Measurements from ENCODE around the gene PAM16.
A peak's percentile ranks its signal among the peaks of the same experiment; 100 is the strongest.

PAM16 gene

GRCh38 chr16:4362476-4363135 is 11.5 kb upstream of the PAM16 start:
- in situ Hi-C loops (cut with HindIII; ENCODE audit: low pct_unique_long_range_greater_than_20kb, low sequenced_read_pairs): no loop called here
- no peak for TF ChIP-seq JUND (IDR thresholded peaks at IDR 0.05; ENCODE audit: low read depth)
- no peak for DNase-seq (ENCODE audit: low read depth in 1 of 2, low spot score in 1 of 2)

- DNase-seq (ENCODE audit: low read depth in 1 of 2, low spot score in 1 of 2): no peak
- TF ChIP-seq JUND (IDR thresholded peaks at IDR 0.05; ENCODE audit: low read depth): no peak
- in situ Hi-C loops (cut with HindIII; ENCODE audit: low pct_unique_long_range_greater_than_20kb, low sequenced_read_pairs): no loop called here
Observed at GRCh38 chr16:4361944-4362311, 10.8 kb upstream of the PAM16 start.

DNA sequence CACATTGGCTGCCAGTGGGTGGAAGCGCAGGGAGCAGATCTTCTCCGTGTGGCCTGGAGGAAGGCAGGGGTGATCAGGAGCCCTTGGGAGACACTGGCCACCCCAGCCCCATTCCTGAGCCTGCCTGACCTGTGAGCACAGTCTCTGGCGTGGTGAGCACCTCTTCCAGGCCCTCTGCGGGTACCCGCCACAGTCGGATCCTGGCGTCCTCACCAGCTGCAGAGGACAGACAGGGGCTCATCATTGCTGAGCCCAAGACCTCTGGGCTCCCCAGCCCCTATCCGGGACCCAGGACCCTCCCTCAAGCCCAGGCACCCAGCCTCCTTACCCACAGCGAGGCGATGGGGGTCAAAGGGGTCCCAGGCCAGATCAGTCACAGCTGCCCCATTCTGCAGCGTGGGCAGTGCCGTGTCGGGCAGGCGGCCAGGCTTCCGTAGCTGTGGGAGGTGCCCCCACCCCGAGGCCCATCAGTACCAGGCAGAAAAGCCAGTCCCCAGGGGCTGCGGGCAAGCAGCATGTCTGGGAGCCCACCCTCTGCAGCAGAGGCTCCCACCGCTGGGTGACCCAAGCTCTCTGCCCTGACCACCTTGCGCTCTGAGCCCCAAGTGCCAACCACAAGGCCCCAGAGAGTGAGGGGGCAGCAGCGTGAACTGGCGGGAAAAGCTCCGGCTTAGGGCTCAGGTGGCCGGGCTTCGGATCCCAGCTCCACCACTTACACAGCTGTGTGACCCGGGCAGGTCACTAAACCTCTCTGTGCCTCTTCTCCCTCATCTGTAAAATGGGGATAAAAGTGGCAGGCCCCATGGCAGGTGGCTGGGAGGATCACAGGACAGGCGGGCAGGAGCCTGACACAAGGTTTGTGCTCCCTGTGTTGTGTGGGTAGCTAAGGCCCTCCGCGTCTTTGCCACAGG is 10.2 kb upstream of the PAM16 start:
- no peak for TF ChIP-seq JUND (IDR thresholded peaks at IDR 0.05; ENCODE audit: low read depth)
- in situ Hi-C loops (cut with HindIII; ENCODE audit: low pct_unique_long_range_greater_than_20kb, low sequenced_read_pairs): no loop called here
- no peak for DNase-seq (ENCODE audit: low read depth in 1 of 2, low spot score in 1 of 2)

GRCh38 chr16:4360538-4361021 is 9.5 kb upstream of the PAM16 start:
- in situ Hi-C loops (cut with HindIII; ENCODE audit: low pct_unique_long_range_greater_than_20kb, low sequenced_read_pairs): no loop called here
- no peak for TF ChIP-seq JUND (IDR thresholded peaks at IDR 0.05; ENCODE audit: low read depth)
- DNase-seq (ENCODE audit: low read depth in 1 of 2, low spot score in 1 of 2): peak; percentile 64 to 76

GRCh38 chr16:4359914-4360313 is 8.8 kb upstream of the PAM16 start:
- in situ Hi-C loops (cut with HindIII; ENCODE audit: low pct_unique_long_range_greater_than_20kb, low sequenced_read_pairs): no loop called here
- TF ChIP-seq JUND (IDR thresholded peaks at IDR 0.05; ENCODE audit: low read depth): no peak

GRCh38 chr16:4358831-4359561 is 7.9 kb upstream of the PAM16 start:
- no peak for TF ChIP-seq JUND (IDR thresholded peaks at IDR 0.05; ENCODE audit: low read depth)
- DNase-seq (ENCODE audit: low read depth in 1 of 2, low spot score in 1 of 2): peak; percentile 58 to 60
- in situ Hi-C loops (cut with HindIII; ENCODE audit: low pct_unique_long_range_greater_than_20kb, low sequenced_read_pairs): no loop called here

More at GRCh38 chr16:4359914-4360313, 8.8 kb upstream of the PAM16 start:
- no peak for DNase-seq (ENCODE audit: low read depth in 1 of 2, low spot score in 1 of 2)

GRCh38 chr16:4358236-4358635 is 7.1 kb upstream of the PAM16 start:
- no peak for DNase-seq (ENCODE audit: low read depth in 1 of 2, low spot score in 1 of 2)
- TF ChIP-seq JUND (IDR thresholded peaks at IDR 0.05; ENCODE audit: low read depth): no peak
- in situ Hi-C loops (cut with HindIII; ENCODE audit: low pct_unique_long_range_greater_than_20kb, low sequenced_read_pairs): no loop called here

DNA sequence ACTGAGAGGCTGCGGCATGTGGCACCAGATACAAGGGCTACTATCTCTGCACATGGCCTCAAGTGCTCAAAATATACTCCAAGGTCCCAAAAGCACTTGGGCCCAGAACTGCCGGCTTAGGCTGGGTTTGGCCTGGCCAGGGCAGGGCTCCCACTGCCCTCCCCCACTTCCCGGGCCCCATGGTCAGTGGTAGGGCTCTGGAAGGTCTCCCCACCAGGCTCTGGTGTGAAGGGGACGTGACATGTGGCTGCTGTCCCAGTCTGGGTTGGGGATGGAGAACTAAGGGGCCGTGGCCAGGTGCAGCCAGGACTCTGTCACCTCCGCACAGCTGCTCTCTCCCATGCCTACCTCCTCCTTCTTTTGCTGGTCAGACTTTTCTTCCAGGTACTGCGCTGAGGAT is 5.7 kb upstream of the PAM16 start:
- DNase-seq (ENCODE audit: low read depth in 1 of 2, low spot score in 1 of 2): no peak
- TF ChIP-seq JUND (IDR thresholded peaks at IDR 0.05; ENCODE audit: low read depth): no peak
- in situ Hi-C loops (cut with HindIII; ENCODE audit: low pct_unique_long_range_greater_than_20kb, low sequenced_read_pairs): no loop called here

- in situ Hi-C loops (cut with HindIII; ENCODE audit: low pct_unique_long_range_greater_than_20kb, low sequenced_read_pairs): no loop called here
- no peak for DNase-seq (ENCODE audit: low read depth in 1 of 2, low spot score in 1 of 2)
- no peak for TF ChIP-seq JUND (IDR thresholded peaks at IDR 0.05; ENCODE audit: low read depth)
Observed at GRCh38 chr16:4354512-4355409, 3.6 kb upstream of the PAM16 start.

DNA sequence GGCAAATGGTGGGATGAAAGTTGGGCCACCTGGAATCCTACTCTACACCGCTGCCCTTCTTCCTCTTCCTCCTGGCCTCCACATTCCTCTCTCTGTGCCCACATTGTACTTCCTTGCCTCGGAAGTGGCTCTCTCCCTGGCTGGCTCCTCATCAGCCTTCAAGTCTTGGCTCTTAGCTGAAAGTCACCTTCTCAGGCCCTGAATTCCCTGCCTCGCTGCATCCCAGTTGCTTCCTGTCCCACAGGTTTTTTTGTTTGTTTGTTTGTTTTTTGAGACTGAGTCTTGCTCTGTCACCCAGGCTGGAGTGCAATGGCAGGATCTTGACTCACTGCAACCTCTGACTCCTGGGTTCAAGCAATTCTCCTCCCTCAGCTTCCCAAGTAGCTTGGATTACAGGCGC is 2.6 kb upstream of the PAM16 start:
- peak in 1 of 2 experiments; percentile 63 for DNase-seq (ENCODE audit: low read depth in 1 of 2, low spot score in 1 of 2)
- no peak for TF ChIP-seq JUND (IDR thresholded peaks at IDR 0.05; ENCODE audit: low read depth)
- in situ Hi-C loops (cut with HindIII; ENCODE audit: low pct_unique_long_range_greater_than_20kb, low sequenced_read_pairs): no loop called here

GRCh38 chr16:4352843-4353242 is 1.7 kb upstream of the PAM16 start:
- no peak for TF ChIP-seq JUND (IDR thresholded peaks at IDR 0.05; ENCODE audit: low read depth)
- DNase-seq (ENCODE audit: low read depth in 1 of 2, low spot score in 1 of 2): no peak
- in situ Hi-C loops (cut with HindIII; ENCODE audit: low pct_unique_long_range_greater_than_20kb, low sequenced_read_pairs): no loop called here

DNA sequence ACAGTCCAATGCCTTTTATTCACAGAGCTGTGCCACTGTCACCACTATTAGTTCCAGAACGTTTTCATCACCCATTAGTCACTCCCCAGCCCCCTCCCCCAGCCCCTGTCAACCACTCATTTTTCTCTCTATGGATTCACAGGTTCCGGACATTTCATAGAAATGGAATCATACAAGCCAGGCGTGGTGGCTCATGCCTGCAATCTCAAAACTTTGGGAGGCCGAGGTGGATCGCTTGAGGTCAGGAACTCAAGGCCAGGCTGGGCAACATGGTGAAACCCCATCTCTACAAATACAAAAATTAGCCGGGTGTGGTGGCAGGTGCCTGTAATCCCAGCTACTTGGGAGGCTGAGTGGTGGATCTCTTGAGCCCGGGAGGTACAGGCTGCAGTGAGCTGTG is 759 bp upstream of the PAM16 start:
- TF ChIP-seq JUND (IDR thresholded peaks at IDR 0.05; ENCODE audit: low read depth): no peak
- DNase-seq (ENCODE audit: low read depth in 1 of 2, low spot score in 1 of 2): no peak
- in situ Hi-C loops (cut with HindIII; ENCODE audit: low pct_unique_long_range_greater_than_20kb, low sequenced_read_pairs): no loop called here
